ENCODE results near the gene FRMPD4. TPM values are rescaled to one million over a fixed set of nuclear protein-coding genes. Genes with fewer than 3 reads are reported as not detected.
"Not testable (repeated sequence)": the region's sequence is repeated elsewhere in the genome, so short reads cannot be mapped to it uniquely, and the experiment has no call there.

Gene FRMPD4
- total RNA-seq, 2 donors from 2014 or later: 0.02 to 0.35 TPM

DNA sequence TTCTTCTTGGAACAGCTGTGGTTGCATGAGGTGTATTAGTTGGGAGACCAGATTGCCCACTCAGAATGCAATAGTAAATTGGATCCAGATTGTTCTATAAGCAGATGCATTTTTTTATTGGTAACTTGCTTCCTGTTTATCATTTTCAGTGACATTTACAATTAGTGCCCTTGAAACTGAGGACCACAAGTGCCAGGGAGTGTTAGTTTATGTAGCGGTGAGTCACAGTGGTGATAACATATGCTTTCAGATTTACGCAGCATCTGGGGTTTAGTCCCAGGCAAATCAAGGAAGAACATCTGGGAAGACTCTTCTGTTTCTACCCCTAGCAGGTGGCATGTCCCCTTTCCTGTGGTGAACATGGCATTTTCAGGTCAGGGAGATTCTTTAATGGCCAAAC is 24.1 kb downstream of the FRMPD4 start:
- Histone ChIP-seq H3K4me3 (no peak overlapping the region), H3K9ac (ENCODE audit: low read depth in 2 of 2, low read length in 2 of 2) (no peak overlapping the region), H3K36me3 (no peaks in the 10 kb centered on the region), H3K27me3 (no peaks in the 10 kb centered on the region), H3K4me1 (no peaks in the 10 kb centered on the region), H3K9me3 (no peaks in the 10 kb centered on the region), H3K27ac (no peak overlapping the region)
- TF ChIP-seq, protein P1, sequence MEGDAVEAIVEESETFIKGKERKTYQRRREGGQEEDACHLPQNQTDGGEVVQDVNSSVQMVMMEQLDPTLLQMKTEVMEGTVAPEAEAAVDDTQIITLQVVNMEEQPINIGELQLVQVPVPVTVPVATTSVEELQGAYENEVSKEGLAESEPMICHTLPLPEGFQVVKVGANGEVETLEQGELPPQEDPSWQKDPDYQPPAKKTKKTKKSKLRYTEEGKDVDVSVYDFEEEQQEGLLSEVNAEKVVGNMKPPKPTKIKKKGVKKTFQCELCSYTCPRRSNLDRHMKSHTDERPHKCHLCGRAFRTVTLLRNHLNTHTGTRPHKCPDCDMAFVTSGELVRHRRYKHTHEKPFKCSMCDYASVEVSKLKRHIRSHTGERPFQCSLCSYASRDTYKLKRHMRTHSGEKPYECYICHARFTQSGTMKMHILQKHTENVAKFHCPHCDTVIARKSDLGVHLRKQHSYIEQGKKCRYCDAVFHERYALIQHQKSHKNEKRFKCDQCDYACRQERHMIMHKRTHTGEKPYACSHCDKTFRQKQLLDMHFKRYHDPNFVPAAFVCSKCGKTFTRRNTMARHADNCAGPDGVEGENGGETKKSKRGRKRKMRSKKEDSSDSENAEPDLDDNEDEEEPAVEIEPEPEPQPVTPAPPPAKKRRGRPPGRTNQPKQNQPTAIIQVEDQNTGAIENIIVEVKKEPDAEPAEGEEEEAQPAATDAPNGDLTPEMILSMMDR (IDR thresholded peaks at IDR 0.05): no peak
- intact Hi-C loops (cut with DNase I): no loop called here
- no peak for DNase-seq

DNA sequence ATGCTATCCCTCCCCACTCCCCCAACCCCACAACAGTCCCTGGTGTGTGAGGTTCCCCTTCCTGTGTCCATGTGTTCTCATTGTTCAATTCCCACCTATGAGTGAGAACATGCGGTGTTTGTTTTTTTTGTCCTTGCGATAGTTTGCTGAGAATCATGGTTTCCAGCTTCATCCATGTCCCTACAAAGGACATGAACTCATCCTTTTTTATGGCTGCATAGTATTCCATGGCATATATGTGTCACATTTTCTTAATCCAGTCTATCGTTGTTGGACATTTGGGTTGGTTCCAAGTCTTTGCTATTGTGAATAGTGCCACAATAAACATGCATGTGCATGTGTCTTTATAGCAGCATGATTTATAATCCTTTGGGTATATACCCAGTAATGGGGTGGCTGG is 25.9 kb downstream of the FRMPD4 start:
- H3K27ac ChIP-seq; intact Hi-C loops (cut with DNase I); H3K4me1 ChIP-seq; H3K27me3 ChIP-seq; DNase-seq; H3K9me3 ChIP-seq; H3K4me3 ChIP-seq; H3K36me3 ChIP-seq; H3K9ac ChIP-seq (ENCODE audit: low read depth in 2 of 2, low read length in 2 of 2): not testable (repeated sequence)

DNA sequence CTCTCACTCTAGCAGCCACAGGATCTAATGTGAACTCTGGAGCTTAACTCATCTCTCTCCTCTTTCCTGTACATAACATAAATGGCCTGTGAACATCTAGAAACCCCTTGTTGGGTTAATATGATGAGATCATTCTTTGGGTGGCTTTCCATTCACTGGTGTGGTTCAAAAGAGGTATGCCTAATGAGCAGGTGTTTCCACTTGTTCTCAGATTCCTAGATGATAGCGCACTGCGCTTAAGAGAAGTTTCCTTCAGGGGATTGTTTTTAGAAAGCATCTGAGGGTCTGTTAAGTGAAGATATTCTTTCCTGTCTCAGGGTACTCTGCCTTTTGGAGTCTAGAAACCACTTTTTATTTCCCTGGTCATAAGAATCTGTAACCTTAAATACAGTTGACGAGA is 32.5 kb downstream of the FRMPD4 start:
- intact Hi-C loops (cut with DNase I): no loop called here
- no peaks in the 10 kb centered on the region for H3K27me3 ChIP-seq
- no peak overlapping the region for H3K4me3 ChIP-seq
- H3K27ac ChIP-seq: no peak overlapping the region
- no peaks in the 10 kb centered on the region for H3K36me3 ChIP-seq
- no peak for DNase-seq
- no peaks in the 10 kb centered on the region for H3K4me1 ChIP-seq
- TF ChIP-seq, protein P1 (IDR thresholded peaks at IDR 0.05): no peak
- H3K9me3 ChIP-seq: no peaks in the 10 kb centered on the region
- no peak overlapping the region for H3K9ac ChIP-seq (ENCODE audit: low read depth in 2 of 2, low read length in 2 of 2)

DNA sequence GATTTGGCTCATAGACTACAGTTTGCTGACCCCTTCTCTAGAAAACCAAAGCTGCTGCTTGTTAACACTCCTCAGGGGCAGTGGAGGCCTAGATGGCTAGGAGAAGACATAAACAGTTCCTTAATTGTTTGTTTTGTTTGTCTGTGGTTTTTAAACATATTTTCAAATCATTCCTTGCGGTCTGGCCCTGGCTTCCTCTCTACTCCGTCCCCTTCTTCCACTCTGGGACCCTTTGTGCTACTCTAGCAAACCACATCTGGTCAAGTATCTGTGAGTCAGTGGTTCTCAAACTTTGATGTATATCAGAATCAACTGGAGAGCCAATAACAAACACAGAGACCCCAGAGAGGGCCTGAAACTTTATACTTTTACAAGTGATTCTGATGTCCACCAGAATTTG is 36.1 kb downstream of the FRMPD4 start:
- Histone ChIP-seq H3K4me3 (no peak overlapping the region), H3K27ac (no peak overlapping the region), H3K27me3 (no peaks in the 10 kb centered on the region), H3K36me3 (no peaks in the 10 kb centered on the region), H3K9me3 (no peaks in the 10 kb centered on the region), H3K4me1 (no peaks in the 10 kb centered on the region), H3K9ac (ENCODE audit: low read depth in 2 of 2, low read length in 2 of 2) (no peak overlapping the region)
- TF ChIP-seq, protein P1 (IDR thresholded peaks at IDR 0.05): no peak
- DNase-seq: no peak
- intact Hi-C loops (cut with DNase I): no loop called here

DNA sequence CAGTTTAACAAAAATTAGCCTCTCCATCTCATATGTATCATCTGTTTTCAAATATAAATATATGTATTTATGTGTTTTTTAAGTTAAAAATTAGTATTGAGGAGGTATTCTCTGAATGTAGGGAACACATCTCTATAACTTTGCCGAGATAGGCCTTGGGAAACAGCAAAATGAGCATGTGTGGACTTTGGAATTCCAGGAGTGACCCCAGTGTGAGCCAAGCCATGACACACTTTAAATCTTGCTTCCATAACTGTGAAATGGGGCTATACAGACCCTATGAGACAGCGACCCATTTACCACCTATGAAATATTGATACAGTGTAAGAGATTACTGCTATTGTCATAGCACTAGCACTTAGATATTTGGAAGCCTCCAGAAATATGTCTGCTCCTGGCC is 58.8 kb downstream of the FRMPD4 start:
- no peak overlapping the region for H3K27ac ChIP-seq
- no peak overlapping the region for H3K9ac ChIP-seq (ENCODE audit: low read depth in 2 of 2, low read length in 2 of 2)
- no peaks in the 10 kb centered on the region for H3K27me3 ChIP-seq
- no peak for DNase-seq
- intact Hi-C loops (cut with DNase I): no loop called here
- H3K4me3 ChIP-seq: no peak overlapping the region
- no peaks in the 10 kb centered on the region for H3K4me1 ChIP-seq
- H3K36me3 ChIP-seq: no peaks in the 10 kb centered on the region
- TF ChIP-seq, protein P1 (IDR thresholded peaks at IDR 0.05): no peak
- no peaks in the 10 kb centered on the region for H3K9me3 ChIP-seq

DNA sequence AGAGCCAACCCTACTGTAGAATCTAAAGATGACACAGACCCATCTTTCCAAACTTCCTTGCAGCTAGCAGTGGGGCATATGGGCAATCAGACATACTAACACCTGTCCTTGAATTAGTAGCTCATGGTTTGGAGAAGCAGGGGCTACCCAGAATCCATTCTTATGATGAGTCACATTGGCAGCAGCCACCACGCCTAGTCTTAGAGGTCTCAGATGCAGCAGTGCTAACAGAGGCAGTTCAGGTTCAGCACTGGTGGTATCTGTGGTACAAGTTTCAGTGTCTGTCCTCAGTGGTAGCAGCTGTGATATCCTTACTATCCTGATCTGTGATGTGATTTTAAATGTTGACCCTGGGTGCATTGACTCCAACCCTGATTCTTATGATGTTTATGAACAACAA is 68.1 kb downstream of the FRMPD4 start:
- H3K27ac ChIP-seq: no peak overlapping the region
- DNase-seq: no peak
- no peak overlapping the region for H3K4me3 ChIP-seq
- no peaks in the 10 kb centered on the region for H3K27me3 ChIP-seq
- no peaks in the 10 kb centered on the region for H3K36me3 ChIP-seq
- TF ChIP-seq, protein P1 (IDR thresholded peaks at IDR 0.05): no peak
- no peak overlapping the region for H3K9ac ChIP-seq (ENCODE audit: low read depth in 2 of 2, low read length in 2 of 2)
- H3K4me1 ChIP-seq: no peaks in the 10 kb centered on the region
- intact Hi-C loops (cut with DNase I): no loop called here
- H3K9me3 ChIP-seq: no peaks in the 10 kb centered on the region
